SK-N-SH (cell line): ENCODE data around the gene FNDC10. TPM values are rescaled to one million over a fixed set of nuclear protein-coding genes. Genes with fewer than 3 reads are reported as not detected.

Experiments
- CTCF ChIA-PET: fragments of 300-600, 350-600 bp; formaldehyde crosslinking; extraction: SDS; loops from one replicate; lab custom pipeline; 2021; lab: Yijun Ruan, JAX
- POLR2A ChIA-PET: fragments of 350-600 bp; sonication (Branson Sonifier 250); formaldehyde crosslinking; extraction: SDS; loops from one replicate; lab custom pipeline; 2020; ENCODE audit warnings: antibody characterized with exemption, inconsistent platforms; lab: Yijun Ruan, JAX
- DNase-seq: peaks from one replicate; pipeline ENCODE4 v3.0.0; 2012
- H2AFZ ChIP-seq: fragments of 200-600 bp; sonication (generic); 2 replicates; pipeline ENCODE4 v1.8.1; 2016; ENCODE audit warnings: antibody characterized with exemption, mild to moderate bottlenecking, low read depth
- H3F3A ChIP-seq: fragments of 200-600 bp; sonication (generic); replicated peaks from 2 replicates; pipeline ENCODE3; 2016; ENCODE audit warnings: antibody characterized with exemption, mild to moderate bottlenecking; ENCODE audit not compliant: insufficient read depth
- H3K27ac ChIP-seq, 2 experiments: fragments of 200-500 bp in 1 of 2; fragments of 200-600 bp in 1 of 2; sonication (Bioruptor generic) in 1 of 2; sonication (generic), shearing (Covaris generic) in 1 of 2; 2 replicates each; pipeline versions ENCODE4 v1.5.1 to v1.6.1; 2014 to 2016; ENCODE audit warnings: low read depth in 2 of 2, inconsistent platforms in 1 of 2, low read length in 1 of 2, mild to moderate bottlenecking in 1 of 2, mixed read lengths in 1 of 2
- H3K27me3 ChIP-seq: fragments of 200-600 bp; sonication (generic), shearing (Covaris generic); 2 replicates; pipeline ENCODE4 v1.6.1; 2016; ENCODE audit warnings: mixed run types; ENCODE audit not compliant: insufficient read depth
- H3K36me3 ChIP-seq, 2 experiments: fragments of 200-500 bp in 1 of 2; fragments of 200-600 bp in 1 of 2; sonication (Bioruptor generic) in 1 of 2; sonication (generic) in 1 of 2; replicated peaks in 1 of 2; 2 replicates each; pipeline versions ENCODE3 to v1.5.1; 2014 to 2016; ENCODE audit warnings: low read length in 1 of 2, mild to moderate bottlenecking in 1 of 2; ENCODE audit not compliant: insufficient read depth in 2 of 2, control insufficient read depth in 1 of 2
- H3K4me1 ChIP-seq, 2 experiments: fragments of 200-500 bp in 1 of 2; fragments of 200-600 bp in 1 of 2; sonication (Bioruptor generic) in 1 of 2; sonication (generic), shearing (Covaris generic) in 1 of 2; 2 replicates each; pipeline versions ENCODE4 v1.5.1 to v1.6.1; 2014 to 2016; ENCODE audit warnings: low read depth in 1 of 2, low read length in 1 of 2, mixed run types in 1 of 2; ENCODE audit not compliant: insufficient read depth in 2 of 2, control insufficient read depth in 1 of 2
- H3K4me2 ChIP-seq: fragments of 200-600 bp; sonication (generic), shearing (Covaris generic); 2 replicates; pipeline ENCODE4 v1.6.1; 2017; ENCODE audit warnings: mixed run types
- H3K4me3 ChIP-seq, 2 experiments: fragments of 200-500 bp in 1 of 2; fragments of 200-600 bp in 1 of 2; sonication (Bioruptor generic) in 1 of 2; sonication (generic), shearing (Covaris generic) in 1 of 2; 2 replicates each; pipeline versions ENCODE4 v1.5.1 to v1.8.1; 2014 to 2016; ENCODE audit warnings: low read depth in 2 of 2, inconsistent platforms in 1 of 2, low read length in 1 of 2, mild to moderate bottlenecking in 1 of 2, mixed read lengths in 1 of 2, moderate library complexity in 1 of 2
- H3K79me2 ChIP-seq: fragments of 200-600 bp; sonication (generic); 2 replicates; pipeline ENCODE4 v1.8.1; 2017; ENCODE audit warnings: mild to moderate bottlenecking; ENCODE audit not compliant: insufficient read depth
- H3K9ac ChIP-seq: fragments of 200-600 bp; sonication (generic); 2 replicates; pipeline ENCODE4 v1.6.1; 2017; ENCODE audit warnings: mixed run types
- H3K9me2 ChIP-seq: fragments of 200-600 bp; sonication (generic); 2 replicates; pipeline ENCODE4 v1.6.1; 2017; ENCODE audit warnings: mixed run types
- H3K9me3 ChIP-seq: fragments of 200-600 bp; sonication (generic); 2 replicates; pipeline ENCODE4 v1.6.1; 2017; ENCODE audit warnings: mixed run types, mild to moderate bottlenecking, moderate library complexity
- H4K20me1 ChIP-seq: fragments of 200-600 bp; sonication (generic); 2 replicates; pipeline ENCODE4 v1.6.1; 2017; ENCODE audit warnings: mild to moderate bottlenecking, mixed run types; ENCODE audit not compliant: insufficient read depth
- CHD2 ChIP-seq: fragments of 150-350 bp; IDR thresholded peaks from 2 replicates; pipeline ENCODE4 v1.6.1; 2018; ENCODE audit warnings: low read length; ENCODE audit not compliant: partially characterized antibody
- CTCF ChIP-seq: fragments of 200-600 bp; sonication (generic); IDR thresholded peaks from 2 replicates; pipeline ENCODE4 v1.6.1; 2017; ENCODE audit warnings: antibody characterized with exemption, mild to moderate bottlenecking, moderate library complexity
- ELF1 ChIP-seq: IDR thresholded peaks from 2 replicates; pipeline ENCODE4 v1.4.0; 2012
- EZH2phosphoT487 ChIP-seq: fragments of 200-600 bp; sonication (generic); IDR thresholded peaks from 2 replicates; pipeline ENCODE4 v1.6.1; 2017; ENCODE audit warnings: low read depth, mixed run types, mild to moderate bottlenecking, antibody characterized with exemption, moderate library complexity, borderline replicate concordance
- FOSL2 ChIP-seq: IDR thresholded peaks from 2 replicates; pipeline ENCODE4 v1.4.0; 2012; ENCODE audit warnings: low read depth, mild to moderate bottlenecking, moderate library complexity, borderline replicate concordance
- FOXJ3 ChIP-seq: sonication (generic); formaldehyde crosslinking; IDR thresholded peaks from 2 replicates; pipeline ENCODE4 v1.5.1; 2020; ENCODE audit warnings: mild to moderate bottlenecking, missing genetic modification reagents
- IRF3 ChIP-seq: fragments of 150-350 bp; IDR thresholded peaks from 2 replicates; pipeline ENCODE4 v1.6.1; 2016; ENCODE audit warnings: mild to moderate bottlenecking, low read depth, low read length
- JUND ChIP-seq: IDR thresholded peaks from 2 replicates; pipeline ENCODE4 v1.4.0; 2012
- MXI1 ChIP-seq: IDR thresholded peaks from 2 replicates; pipeline ENCODE4 v1.6.1; 2012; ENCODE audit warnings: mild to moderate bottlenecking, low read depth, low read length, improper control_type of control experiment
- PBX3 ChIP-seq: IDR thresholded peaks from 2 replicates; pipeline ENCODE4; 2012
- POLR2AphosphoS5 ChIP-seq: IDR thresholded peaks from 2 replicates; pipeline ENCODE4 v1.6.1; 2012; ENCODE audit warnings: low read depth, low read length
- REST ChIP-seq: IDR thresholded peaks from 2 replicates; pipeline ENCODE4 v1.6.1; 2012; ENCODE audit warnings: mild to moderate bottlenecking, low read depth, low read length, moderate library complexity
- RFX5 ChIP-seq: IDR thresholded peaks from 2 replicates; pipeline ENCODE4 v1.6.1; 2012; ENCODE audit warnings: mild to moderate bottlenecking, improper control_type of control experiment, low read length
- RXRA ChIP-seq: IDR thresholded peaks from 2 replicates; pipeline ENCODE4 v1.4.0; 2012; ENCODE audit warnings: low read depth, mild to moderate bottlenecking, borderline replicate concordance
- TAF1 ChIP-seq: IDR thresholded peaks from 2 replicates; pipeline ENCODE4 v1.6.1; 2012; ENCODE audit warnings: low read depth, mild to moderate bottlenecking, low read length, moderate library complexity, borderline replicate concordance
- TCF12 ChIP-seq: IDR thresholded peaks from 2 replicates; pipeline ENCODE4 v1.4.0; 2012
- YY1 ChIP-seq: IDR thresholded peaks from 2 replicates; pipeline ENCODE4 v1.4.0; 2012; ENCODE audit warnings: low read depth, mild to moderate bottlenecking
- ZBTB33 ChIP-seq: IDR thresholded peaks from 2 replicates; pipeline ENCODE4 v1.4.0; 2012; ENCODE audit warnings: low read depth, borderline replicate concordance
- WGBS: methylation state at CpG from one replicate; pipeline ENCODE4 v1.1.6; 2017; ENCODE audit warnings: low lambda C conversion rate; 5-methylcytosine and 5-hydroxymethylcytosine counted together
- polyA plus RNA-seq, 3 experiments: library from polyadenylated mRNA; depleted of rRNA; stranded (reverse); fragments of >200 nt; gene quantifications; 2 replicates each; pipeline ENCODE4 v1.2.3, GENCODE V29; 2012

Gene FNDC10
- polyA plus RNA-seq, 1 of the 3 experiments (the other 2 are of a cell fraction): 6.7 TPM

- Histone ChIP-seq H3K4me2 (no peak overlapping the region), H3K9me3 (no peaks in the 10 kb centered on the region), H3K27me3 (no peaks in the 10 kb centered on the region), H2AFZ (no peak overlapping the region), H3K36me3 (peaks cover 3 to 7% of the 10 kb centered on the region in 2 experiments), H3K4me3 (no peak overlapping the region), H3K9ac (no peak overlapping the region), H3F3A (no peaks in the 10 kb centered on the region), H3K4me1 (peaks cover 0 to 18% of the 10 kb centered on the region in 2 experiments; a peak in 1 of 4 replicates), H3K27ac (no peak overlapping the region), H3K9me2 (no peaks in the 10 kb centered on the region), H3K79me2 (peaks cover 49% of the 10 kb centered on the region), H4K20me1 (peaks cover 10% of the 10 kb centered on the region)
- POLR2A ChIA-PET: no interaction called here
- DNase-seq: no peak
- no peak for TF ChIP-seq YY1
- no peak for TF ChIP-seq RFX5
- no peak for TF ChIP-seq TAF1
- TF ChIP-seq CHD2: no peak
- TF ChIP-seq PBX3: no peak
- TF ChIP-seq ZBTB33: no peak
- no peak for TF ChIP-seq CTCF
- TF ChIP-seq REST: no peak
- no peak for TF ChIP-seq POLR2AphosphoS5
- TF ChIP-seq FOXJ3: no peak
- no peak for TF ChIP-seq IRF3
- no peak for TF ChIP-seq FOSL2
- TF ChIP-seq MXI1: no peak
- no peak for TF ChIP-seq ELF1
- no peak for TF ChIP-seq TCF12
- TF ChIP-seq EZH2phosphoT487: no peak
- no peak for TF ChIP-seq RXRA
- TF ChIP-seq JUND: no peak
- WGBS: 100% methylated on average over 1 of the region's 6 CpGs
- CTCF ChIA-PET: interaction anchor here (0.6 kb wide), 1 partner anchor 211 kb away, joined by 3 read pairs; no protein-coding TSS in a partner anchor
These were observed 18.0 kb upstream of the FNDC10 start for GRCh38 chr1:1617925-1618324.
